Epithelial cell of proximal tubule (primary cell): Measurements from ENCODE around the gene TINAG. TPM values are rescaled to one million over a fixed set of nuclear protein-coding genes. Genes with fewer than 3 reads are reported as not detected.
A peak's percentile ranks its signal among the peaks of the same experiment; 100 is the strongest.

Source experiments
- DNase-seq: peaks from one replicate; pipeline ENCODE4 v3.0.0-alpha.2; 2011; ENCODE audit warnings: low read depth
- H3K4me3 ChIP-seq: 2 replicates; pipeline ENCODE4 v1.5.1; 2011; ENCODE audit warnings: low read depth, mild to moderate bottlenecking, low read length
- total RNA-seq: library from RNA; depleted of rRNA; stranded (reverse); fragments of >200 nt; gene quantifications from 2 replicates; pipeline ENCODE4 v1.2.3, GENCODE V29; 2015
- TF ChIP-seq, protein P1 (sequence below): conservative IDR thresholded peaks from 2 replicates; pipeline ENCODE4 v1.5.1; 2012; ENCODE audit warnings: low read depth, mild to moderate bottlenecking, low read length

The TINAG gene
- total RNA-seq, 1 donor from 2014 or later = 17.9 TPM

DNA sequence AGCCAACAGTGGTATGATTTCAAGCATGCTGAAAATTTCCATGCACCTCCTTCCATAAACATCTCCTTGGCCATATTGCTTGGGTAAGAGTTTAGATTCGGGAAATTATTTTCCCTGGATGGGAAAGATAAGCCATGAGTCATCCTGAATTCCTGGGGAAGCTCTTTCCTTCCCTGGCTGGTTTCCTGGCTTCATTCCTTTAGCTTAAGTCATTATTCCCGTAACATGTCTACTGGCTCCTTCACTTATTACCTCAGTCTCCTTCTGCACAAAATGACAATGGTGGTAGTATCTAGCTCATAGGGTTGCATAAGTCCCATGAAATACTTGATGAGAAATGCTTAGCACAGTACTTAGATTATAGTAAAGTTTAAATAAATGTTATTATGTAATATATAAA, 27.6 kb downstream of the TINAG start:
- H3K4me3 ChIP-seq = no peak overlapping the region
- TF ChIP-seq, protein P1, sequence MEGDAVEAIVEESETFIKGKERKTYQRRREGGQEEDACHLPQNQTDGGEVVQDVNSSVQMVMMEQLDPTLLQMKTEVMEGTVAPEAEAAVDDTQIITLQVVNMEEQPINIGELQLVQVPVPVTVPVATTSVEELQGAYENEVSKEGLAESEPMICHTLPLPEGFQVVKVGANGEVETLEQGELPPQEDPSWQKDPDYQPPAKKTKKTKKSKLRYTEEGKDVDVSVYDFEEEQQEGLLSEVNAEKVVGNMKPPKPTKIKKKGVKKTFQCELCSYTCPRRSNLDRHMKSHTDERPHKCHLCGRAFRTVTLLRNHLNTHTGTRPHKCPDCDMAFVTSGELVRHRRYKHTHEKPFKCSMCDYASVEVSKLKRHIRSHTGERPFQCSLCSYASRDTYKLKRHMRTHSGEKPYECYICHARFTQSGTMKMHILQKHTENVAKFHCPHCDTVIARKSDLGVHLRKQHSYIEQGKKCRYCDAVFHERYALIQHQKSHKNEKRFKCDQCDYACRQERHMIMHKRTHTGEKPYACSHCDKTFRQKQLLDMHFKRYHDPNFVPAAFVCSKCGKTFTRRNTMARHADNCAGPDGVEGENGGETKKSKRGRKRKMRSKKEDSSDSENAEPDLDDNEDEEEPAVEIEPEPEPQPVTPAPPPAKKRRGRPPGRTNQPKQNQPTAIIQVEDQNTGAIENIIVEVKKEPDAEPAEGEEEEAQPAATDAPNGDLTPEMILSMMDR = no peak
- peak; percentile 95 for DNase-seq

DNA sequence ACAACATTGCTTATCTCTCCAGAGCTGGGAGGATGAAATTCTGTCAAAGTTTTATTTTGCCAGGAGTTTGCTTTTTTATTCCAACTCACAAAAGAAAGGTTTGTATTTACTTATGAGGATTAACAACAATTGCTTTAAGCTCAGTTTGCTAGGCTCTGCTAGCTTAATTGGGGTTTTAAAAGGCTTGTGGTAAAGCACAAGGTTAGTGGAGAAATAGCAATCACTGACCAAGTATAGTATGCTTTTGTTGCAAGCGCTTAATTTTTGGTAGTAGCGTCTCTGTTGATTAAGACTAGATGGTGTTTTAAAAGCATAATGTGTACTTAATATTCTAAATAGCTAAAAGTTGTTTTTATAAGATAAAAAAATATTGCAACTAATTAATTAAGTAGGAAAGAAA, 45.7 kb downstream of the TINAG start:
- DNase-seq = no peak
- TF ChIP-seq, protein P1 = no peak
- H3K4me3 ChIP-seq = no peak overlapping the region

- no peak overlapping the region for H3K4me3 ChIP-seq
- TF ChIP-seq, protein P1 = no peak
- no peak for DNase-seq
Measured at GRCh38 chr6:54354608-54355007, 46.4 kb downstream of the TINAG start.

- DNase-seq = no peak
- TF ChIP-seq, protein P1 = no peak
- H3K4me3 ChIP-seq = no peak overlapping the region
Measured at GRCh38 chr6:54357141-54357540, 48.9 kb downstream of the TINAG start.

DNA sequence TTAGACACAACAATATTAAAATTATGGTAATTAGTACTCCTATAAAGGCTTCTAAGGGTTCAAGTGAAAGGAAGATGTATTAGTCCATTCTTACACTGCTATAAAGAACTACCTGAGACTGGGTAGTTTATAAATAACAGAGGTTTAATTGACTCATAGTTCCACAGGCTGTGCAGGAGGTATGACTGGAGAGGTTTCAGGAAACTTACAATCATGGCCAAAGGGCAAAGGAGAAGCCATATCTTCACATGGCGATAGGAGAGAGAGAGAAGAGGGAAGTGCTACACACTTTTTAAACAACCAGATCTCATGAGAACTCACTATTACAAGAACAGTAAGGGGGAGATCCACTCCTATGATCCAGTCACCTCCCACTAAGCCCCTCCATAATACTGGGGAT, 52.9 kb downstream of the TINAG start:
- peak; percentile 16 for DNase-seq
- TF ChIP-seq, protein P1 = no peak
- H3K4me3 ChIP-seq = no peak overlapping the region

GRCh38 chr6:54361734-54362133, 53.5 kb downstream of the TINAG start:
- H3K4me3 ChIP-seq = no peak overlapping the region
- no peak for DNase-seq
- TF ChIP-seq, protein P1 = no peak

GRCh38 chr6:54366667-54367327, 58.6 kb downstream of the TINAG start:
- no peak overlapping the region for H3K4me3 ChIP-seq
- TF ChIP-seq, protein P1 = no peak
- no peak for DNase-seq
